Sciatic nerve (tissue), 2 donors: ENCODE data around the gene TNNC1. TPM values are rescaled to one million over a fixed set of nuclear protein-coding genes. Genes with fewer than 3 reads are reported as not detected.

Experiments
- ATAC-seq: fragments of 200-7000 bp; cut with Tn5 transposase; one replicate; pipeline ENCODE4 v1.9.1; 2020; ENCODE audit warnings: mild to moderate bottlenecking, moderate library complexity
- DNase-seq: peaks from one replicate; pipeline ENCODE4 v3.0.0-alpha.2; 2020; ENCODE audit warnings: low spot score
- intact Hi-C: fragments of 100-400 bp; cut with DNase I; formaldehyde crosslinking; loops from one replicate; pipeline ENCODE4 v1.14.2; 2022
- total RNA-seq: library from RNA; stranded (reverse); fragmentation: NEBNext Ultra II Directional; extraction: Animal tissue kit (Norgen Biotek cat#: 25700); gene quantifications from one replicate; pipeline ENCODE4 v1.2.1, GENCODE V29; 2021
- donor health status: DM: no; HTN: no; CAD: no.
- donor health status: DM: no; HTN: no; CAD: no.

Gene TNNC1
- total RNA-seq, 1 donor from 2014 or later = 205 TPM

DNA sequence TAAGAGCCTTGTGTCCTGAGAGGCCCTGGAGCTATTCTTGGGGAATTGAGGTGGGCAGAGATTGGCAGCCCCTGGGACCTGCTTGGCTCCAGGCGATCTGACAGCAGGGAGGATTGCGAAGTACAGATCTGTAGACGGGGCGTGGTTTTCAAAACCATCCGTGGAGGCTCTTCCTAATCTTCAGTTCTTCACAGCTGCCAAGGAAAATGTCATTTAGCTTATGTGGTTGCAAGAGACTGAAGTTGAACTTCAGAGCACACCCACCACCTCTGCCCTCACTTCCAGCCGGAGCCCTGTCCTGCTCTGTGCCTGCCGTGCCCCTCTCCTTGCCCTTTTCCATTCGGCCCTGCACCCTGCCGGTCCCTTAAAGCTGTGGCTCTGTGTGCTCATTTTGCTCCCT lies 14.5 kb upstream of the TNNC1 start:
- intact Hi-C loops = no loop called here
- ATAC-seq (peak; percentile 74), DNase-seq (no peak)

DNA sequence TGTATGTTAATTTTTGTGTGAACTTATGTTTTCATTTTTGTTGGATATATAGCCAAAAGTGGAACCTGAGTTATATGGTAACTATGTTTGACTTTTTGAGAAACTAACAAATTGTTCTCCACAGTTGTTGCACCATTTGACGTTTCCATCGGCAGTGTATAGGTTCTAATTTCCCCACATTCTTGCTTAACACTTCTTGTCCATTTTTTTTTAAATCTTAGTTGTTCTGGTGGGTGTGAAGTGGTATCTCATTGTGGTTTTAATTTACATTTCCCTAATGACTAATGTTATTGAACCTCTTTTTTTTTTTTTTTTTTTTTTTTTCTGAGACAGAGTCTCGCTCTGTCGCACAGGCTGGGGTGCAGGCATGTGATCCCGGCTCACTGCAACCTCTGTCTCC lies 9.6 kb upstream of the TNNC1 start:
- intact Hi-C loops = no loop called here
- ATAC-seq (no peak), DNase-seq (no peak)

DNA sequence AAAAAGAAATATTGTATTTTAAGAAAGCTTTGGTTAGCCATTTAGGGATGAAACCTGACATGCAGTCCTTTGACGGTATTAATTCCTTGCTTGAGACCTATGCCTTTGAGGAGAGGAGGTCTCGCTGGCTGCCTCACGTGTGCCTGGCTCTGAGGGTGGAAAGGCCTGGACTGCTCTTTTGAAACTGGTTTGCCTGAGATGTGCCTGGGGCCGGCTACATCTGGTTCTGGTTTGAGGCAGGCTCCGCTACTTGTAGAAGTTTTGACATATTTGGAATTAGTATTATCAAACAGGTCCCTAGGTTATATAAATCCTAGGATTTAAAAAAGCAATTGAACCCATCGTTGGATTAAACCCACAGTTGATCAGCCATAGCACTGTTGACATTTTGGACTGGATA lies 8.0 kb upstream of the TNNC1 start:
- peak; percentile 81 for ATAC-seq
- no peak for DNase-seq
- intact Hi-C loops = no loop called here

DNA sequence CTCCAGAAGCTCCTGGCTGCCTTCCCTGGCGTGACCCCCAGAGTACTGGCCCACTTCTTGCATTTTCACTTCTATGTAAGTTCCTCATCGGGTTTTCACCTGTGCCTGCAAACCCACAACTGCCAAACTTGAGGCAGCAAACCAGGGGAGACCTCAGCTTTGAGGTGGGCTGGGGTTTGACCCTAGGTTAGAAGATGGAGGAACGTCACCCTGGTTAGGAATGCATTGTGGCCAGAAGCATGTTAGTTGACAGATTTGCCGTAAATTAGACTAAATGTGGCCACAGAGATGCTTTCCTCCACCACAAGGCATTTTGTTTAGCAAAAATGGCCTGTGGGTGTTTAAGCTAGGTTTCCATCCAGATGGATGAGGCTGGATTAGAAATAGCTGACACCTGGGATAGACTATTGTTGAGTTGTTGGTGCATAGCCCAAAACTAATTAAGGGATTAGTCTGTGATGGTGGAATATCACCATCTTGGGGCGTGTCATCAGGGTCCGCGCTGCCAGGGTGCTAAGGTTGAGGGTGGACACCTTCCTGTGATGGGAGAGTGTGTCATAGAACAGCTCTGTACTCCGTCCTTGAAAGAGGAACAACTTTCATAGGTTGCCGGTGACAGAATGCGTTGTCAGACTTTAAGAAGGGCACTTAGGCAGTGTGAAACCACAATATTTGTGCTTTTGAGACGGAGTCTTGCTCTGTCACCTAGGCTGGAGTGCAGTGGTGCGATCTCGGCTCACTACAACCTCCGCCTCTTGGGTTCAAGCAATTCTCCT lies 5.1 kb upstream of the TNNC1 start:
- DNase-seq (no peak), ATAC-seq (no peak)
- intact Hi-C loops = loop anchor here (10.0 kb wide), 1 partner anchor 226 kb away; the partner anchor contains the start of genes GNL3 and PBRM1

DNA sequence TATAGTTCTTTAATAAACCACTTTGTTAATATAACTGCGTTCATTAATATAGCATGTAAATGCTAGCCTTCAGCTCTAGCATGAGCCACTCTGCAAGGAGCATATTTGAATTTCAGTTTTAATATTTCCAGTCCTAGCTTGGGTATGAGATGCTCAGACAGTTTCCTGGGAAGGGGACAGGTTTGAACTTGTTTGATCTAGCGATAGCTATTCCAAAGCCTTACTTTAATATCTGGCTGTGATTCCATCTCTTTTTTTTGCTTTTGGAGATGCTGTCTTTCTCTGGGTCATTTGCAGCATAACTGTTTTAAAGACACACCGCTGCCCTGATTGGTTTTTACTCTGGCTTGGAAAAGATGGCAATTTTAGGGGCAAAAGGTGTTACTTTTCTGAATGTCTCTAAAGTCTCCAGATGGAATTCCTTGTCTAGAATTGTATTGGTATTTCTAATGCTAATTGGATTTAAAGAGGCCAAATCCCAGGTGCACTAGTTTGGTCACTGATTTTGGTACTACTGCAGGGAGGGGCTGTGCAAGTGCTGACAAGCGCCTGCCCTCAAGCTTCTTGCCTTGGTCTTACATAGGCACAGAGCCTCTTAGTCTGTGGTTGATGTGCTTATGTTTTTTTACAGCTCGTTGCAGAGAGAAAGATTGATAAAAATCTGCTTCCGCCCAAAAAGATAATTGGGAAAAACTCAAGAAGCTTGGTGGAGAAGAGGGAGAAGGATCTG lies 4.4 kb upstream of the TNNC1 start:
- no peak for DNase-seq
- intact Hi-C loops = loop anchor here (10.0 kb wide), 1 partner anchor 227 kb away; the partner anchor contains the start of genes GNL3 and PBRM1
- ATAC-seq = no peak

DNA sequence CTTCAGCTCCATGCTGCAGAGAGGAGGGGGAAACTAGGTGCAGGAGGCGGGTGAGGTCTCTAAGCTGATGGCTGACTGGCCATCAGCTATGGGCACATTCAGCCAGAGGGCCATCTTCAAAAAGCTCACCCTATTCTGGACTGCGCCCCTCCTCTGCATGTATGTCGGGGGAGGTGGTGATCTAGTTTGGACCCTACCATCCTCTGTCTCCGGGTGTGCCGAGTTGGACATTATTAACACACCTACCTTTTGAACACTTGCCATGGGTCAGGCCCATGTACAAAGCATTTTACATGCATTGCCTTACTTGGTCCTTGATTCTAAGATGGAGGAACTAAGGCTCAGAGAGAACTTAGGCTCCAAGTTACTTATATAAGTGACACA lies 3.0 kb upstream of the TNNC1 start:
- DNase-seq (no peak), ATAC-seq (peak; percentile 0)
- intact Hi-C loops = loop anchor here (10.0 kb wide), 1 partner anchor 228 kb away; the partner anchor contains the start of genes GNL3 and PBRM1

DNA sequence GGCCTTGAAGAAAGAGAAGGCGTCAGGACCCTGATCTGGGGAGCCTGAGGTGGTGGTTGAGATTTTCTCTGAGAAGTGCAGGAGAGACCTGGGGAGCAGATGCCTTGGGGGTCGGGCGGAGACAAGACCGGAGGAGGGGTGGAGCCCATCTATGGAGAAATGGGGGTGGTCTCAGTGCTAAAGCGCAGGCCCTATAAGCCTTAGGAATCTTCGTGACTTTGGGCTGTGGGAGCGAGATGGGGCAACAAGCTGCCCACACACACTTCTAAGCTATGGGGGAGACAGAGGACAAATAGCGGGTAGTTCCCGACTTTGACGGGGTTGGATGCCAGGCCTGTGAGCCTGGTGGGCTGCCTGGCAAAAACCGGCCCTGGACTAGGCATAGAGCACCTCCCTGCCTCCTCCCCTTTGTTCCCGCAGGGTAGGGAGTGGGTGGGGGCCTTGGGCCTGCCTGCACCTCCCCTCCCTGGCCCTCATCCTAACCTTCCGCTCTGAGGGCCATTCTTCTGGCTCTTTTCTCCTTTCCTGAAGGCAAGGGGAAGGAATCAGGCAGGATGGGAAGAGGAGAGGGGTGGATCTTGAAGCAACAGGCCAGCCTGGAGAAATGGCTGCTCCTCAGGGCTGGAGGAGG lies 2.4 kb upstream of the TNNC1 start:
- intact Hi-C loops = loop anchor here (10.0 kb wide), 1 partner anchor 229 kb away; the partner anchor contains the start of genes GNL3 and PBRM1
- DNase-seq (no peak), ATAC-seq (peak; percentile 77)

DNA sequence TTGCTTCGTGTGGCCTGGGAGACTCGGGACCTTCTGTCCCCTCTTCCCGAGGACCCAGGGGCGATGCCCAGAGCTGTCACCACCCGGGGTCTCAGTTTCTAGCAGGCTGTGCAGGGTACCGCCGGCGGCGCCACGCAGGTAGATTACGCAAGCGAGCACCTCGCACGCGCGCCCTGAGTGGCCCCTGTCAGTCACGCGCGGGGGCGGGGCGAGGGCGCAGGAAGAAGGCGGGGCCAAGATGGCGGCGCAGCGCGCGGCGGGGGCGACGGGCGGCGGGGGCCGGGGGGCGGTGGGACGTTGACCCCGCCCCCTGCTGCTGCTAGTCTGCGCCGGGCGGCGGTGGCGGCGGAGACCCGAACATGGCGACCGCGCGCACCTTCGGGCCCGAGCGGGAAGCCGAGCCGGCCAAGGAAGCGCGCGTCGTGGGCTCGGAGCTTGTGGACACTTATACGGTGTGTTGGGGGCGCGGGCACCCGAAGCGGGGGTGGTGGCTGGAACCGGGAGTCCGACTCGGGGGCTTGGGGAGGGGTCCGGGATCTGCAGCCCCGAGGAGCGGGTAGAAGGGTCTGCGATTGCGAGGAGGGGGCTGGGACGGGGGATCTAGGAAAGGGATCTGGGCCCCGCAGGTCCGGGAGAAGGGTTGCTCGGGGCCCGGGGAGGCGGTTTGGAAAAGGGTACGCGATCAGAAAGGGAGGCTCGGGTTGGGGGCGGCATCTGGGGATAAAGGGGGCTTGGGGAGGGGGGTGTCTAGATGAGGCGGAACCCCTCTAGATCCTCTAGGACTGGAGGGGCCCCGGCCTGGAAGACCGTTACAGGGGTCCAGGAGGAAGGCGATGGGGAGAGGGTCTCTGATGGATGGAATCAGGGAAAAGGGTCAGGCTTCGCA lies 1.7 kb upstream of the TNNC1 start, which contains the start of gene NISCH:
Gene NISCH (plus strand): TSS at position 322 of the 886 bp plus-strand sequence. CDS start 38 bp downstream, at position 360.
- DNase-seq (peak; percentile 95), ATAC-seq (peak; percentile 82)
- intact Hi-C loops = loop anchor here (10.0 kb wide), 1 partner anchor 229 kb away; the partner anchor contains the start of genes GNL3 and PBRM1

DNA sequence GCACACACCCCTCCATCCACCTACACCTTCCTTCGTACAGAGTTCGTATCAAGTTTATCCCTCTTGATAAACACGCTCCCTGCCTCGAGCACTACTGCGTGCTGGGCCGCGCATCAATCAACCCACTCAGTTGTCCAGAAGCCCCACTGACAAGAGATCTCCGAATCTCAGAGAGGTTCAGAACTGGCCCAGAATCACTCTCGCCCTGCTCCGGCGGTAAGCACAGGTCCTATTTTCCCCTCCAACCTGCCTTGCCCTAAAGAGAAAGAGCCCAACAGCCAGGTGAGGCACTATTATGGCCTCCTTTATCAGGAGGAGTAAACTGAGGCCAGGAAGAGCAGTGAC lies 1.1 kb upstream of the TNNC1 start:
- intact Hi-C loops = loop anchor here (10.0 kb wide), 1 partner anchor 230 kb away; the partner anchor contains the start of genes GNL3 and PBRM1
- ATAC-seq (peak; percentile 3), DNase-seq (no peak)

DNA sequence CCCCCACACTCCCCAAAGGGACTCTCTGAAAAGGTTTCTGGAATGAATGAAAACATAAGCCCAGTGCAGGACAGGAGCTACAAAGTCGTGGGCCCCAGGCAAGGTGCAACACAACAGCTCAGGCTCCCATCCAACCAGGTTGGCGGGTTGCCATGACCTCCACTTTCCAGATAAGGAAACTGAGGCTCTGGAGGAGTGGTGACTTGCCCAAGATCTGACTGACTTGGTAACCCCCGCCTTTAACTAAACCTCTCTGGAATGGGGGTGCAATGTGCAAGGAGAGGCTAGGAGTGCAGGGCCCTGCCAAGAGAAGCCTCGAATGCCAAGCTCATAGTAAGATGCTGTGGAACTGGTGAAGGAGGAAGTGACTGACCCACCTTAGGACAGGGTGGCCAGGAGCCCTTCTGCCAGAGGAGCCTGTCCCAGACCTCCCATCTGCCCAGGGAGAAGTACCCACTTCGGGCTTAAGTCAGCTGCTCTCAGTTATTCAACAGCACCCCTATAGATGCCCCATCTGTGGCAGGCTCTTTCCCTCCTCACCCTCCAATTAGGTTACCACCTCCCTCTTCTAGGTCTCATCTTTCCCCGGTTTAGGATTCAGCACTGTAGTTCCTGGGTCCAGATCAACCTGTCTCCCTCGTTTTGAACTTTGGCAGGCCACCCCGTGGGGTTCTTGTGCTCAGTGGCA lies 553 bp upstream of the TNNC1 start:
- intact Hi-C loops = loop anchor here (10.0 kb wide), 1 partner anchor 230 kb away; the partner anchor contains the start of genes GNL3 and PBRM1
- DNase-seq = no peak
- ATAC-seq = peak; percentile 5

DNA sequence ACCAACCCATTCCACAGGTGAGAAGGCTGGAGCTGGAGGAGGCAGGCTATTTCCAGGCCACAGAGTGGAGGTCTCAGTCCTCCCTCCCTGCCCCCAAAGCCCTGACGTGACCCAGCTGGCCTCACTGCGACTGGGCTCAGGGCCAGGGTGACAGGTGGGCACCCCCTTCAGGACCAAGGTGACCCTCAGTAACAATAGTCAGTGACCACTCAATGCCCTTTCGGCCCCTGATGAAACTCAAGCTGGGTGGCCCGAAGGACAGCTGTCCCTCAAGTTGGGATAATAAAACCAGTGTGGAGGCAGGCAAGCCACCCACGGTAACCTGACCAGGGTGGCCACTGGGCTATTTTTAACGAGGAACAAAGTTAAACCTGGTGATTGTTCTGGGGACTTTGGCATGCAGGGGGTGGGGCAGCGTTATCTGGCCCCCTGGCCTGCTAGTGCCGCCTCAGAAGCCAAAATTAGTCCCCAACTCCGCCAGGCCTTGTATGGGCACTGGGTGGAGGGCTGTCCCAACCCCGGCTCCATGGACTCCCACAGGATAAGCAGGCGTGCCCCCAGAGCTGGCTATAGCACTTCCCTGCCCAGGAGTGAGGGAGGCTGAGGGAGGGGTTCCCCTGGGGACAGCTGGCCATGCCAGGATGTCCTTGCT lies 1.1 kb downstream of the TNNC1 start:
- intact Hi-C loops = loop anchor here (10.0 kb wide), 1 partner anchor 232 kb away; the partner anchor contains the start of genes GNL3 and PBRM1
- no peak for ATAC-seq
- DNase-seq = no peak

DNA sequence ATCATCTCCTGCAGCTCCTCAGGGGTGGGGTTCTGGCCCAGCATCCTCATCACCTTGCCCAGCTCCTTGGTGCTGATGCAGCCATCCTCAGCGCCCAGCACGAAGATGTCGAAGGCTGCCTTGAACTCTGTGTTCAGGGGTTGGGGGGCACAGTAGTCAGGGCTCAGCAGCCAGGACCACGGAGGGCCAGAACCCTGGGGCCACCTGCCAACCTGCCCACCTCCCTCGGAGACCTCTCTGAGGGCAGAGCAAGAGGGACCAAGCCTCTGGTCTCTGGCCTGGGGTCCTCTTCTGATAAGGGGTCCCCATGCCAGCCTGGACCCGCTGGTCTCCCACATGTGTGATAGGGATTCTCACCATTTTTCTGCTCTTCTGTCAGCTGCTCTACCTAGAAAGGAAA lies 1.7 kb downstream of the TNNC1 start:
- intact Hi-C loops = loop anchor here (10.0 kb wide), 1 partner anchor 233 kb away; the partner anchor contains the start of genes GNL3 and PBRM1
- DNase-seq = no peak

DNA sequence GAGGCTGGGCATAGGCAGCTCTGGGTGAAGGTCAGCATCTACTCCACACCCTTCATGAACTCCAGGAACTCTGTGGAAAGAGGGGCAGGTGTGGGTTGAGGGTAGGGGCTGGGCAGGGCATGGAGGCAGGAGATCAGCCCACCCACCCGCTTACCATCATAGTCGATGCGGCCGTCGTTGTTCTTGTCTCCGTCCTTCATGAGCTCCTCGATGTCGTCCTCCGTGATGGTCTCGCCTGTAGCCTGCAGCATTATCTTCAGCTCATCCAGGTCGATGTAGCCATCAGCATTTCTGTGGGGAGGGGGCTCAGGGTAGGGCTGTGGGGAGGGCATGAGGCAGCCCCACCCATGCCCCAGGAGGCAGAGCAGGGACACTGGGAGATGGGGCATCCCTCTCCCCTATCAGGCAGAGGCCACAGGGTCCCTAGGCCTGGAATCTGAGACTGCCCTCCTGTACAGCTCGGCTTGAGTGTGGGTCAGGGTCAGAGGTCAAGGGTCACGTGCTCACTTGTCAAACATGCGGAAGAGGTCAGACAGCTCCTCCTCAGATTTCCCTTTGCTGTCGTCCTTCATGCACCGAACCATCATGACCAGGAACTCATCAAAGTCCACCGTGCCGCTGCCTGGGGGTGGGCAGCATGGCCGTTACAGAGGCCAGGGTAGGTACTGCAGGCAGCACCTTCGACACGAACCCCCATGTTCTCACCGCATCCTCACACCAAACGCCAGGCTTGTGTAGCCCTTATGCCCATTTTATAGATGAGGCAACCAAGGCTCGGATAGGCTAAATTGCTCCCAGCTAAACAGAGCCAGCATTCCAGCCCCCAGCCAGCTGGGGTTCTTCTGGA lies 2.4 kb downstream of the TNNC1 start:
- no peak for ATAC-seq
- intact Hi-C loops = loop anchor here (10.0 kb wide), 1 partner anchor 233 kb away; the partner anchor contains the start of genes GNL3 and PBRM1
- DNase-seq = no peak

More for the DNA sequence above, 1.7 kb downstream of the TNNC1 start:
- ATAC-seq = no peak

DNA sequence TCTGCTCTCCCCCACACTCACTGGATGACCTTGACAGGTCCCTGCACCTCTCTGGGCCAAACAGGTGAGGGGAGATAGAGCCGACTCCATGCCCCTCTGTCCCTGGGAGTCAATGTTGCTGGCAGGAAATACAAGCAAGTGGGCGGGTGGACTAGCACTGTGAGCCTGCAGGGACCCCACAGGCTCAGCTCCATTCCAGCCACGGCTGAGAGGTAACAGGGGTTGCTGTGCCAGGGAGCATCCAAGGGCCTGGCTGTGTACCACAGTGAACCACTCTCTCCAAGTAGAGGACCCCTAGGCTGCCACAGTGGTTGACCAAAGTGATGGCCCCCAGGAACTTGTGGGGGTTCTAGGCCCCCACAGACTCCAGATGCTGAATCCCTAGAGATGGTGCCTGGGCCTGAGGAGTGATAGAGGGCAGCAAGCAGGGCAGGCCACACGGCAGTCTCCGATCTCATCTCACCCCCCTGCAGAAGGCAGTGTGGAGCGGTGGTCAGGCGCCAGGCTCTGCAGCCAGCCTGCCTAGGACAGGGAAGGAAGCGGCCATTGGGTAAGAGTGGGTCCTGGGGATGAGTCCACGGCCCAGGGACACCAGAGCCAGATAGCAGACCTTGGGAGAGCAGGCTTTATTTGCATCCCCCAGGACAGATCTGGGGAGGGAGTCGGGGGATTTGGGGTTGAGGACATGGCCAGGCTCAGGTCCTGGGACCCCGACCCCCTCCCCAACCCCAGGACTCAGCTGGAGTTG lies 3.2 kb downstream of the TNNC1 start:
- DNase-seq (no peak), ATAC-seq (no peak)
- intact Hi-C loops = loop anchor here (10.0 kb wide), 1 partner anchor 234 kb away; the partner anchor contains the start of genes GNL3 and PBRM1

DNA sequence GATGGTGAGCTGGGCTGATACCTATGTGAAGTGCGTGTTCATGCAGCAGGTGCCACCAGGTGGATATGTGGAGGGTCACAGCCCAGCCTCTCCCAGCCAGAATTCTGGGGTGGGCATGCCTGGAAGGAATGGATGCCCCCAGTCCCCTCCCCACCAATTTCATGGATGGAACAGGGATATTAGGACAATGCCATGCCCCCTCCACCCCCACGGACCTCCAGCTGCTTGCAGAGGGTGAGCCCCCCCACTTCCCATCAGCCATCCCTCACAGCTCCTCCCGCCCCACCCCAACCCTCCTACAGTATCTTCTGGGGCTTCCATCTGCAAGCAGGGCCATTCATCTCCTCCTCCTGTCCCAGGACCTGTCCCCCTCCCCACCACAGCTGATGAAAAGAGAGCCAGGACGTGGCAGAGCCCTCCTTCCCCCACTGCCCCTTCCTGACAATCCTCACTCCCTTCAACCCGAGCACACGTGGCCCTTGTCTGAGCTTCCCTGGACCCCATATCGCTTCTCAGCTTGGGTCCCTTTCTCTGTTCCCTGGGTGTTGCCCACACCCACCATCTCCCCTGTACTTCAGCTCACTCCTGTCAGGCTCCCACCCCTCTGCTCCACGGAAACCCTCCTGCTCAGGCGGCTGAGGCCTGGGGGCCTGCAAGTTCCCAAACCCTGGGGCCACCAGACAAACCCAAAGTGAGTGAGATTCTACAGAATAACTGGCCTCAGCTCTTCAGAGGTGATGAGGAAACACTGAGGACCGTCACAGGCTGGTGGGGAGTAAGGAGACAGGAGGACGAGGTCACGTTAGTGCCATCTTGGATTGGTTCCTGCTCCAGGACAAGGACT lies 6.1 kb downstream of the TNNC1 start:
- ATAC-seq = no peak
- no peak for DNase-seq
- intact Hi-C loops = no loop called here
